ENCODE measurements around the gene ESRRB. TPM values are rescaled to one million over a fixed set of nuclear protein-coding genes. Genes with fewer than 3 reads are reported as not detected.

Gene ESRRB
- total RNA-seq, 4 donors from 2014 or later, result 0.81 to 0.93 TPM; not detected in 2

- 92 to 100% methylated on average over 3 to 5 of the region's 5 CpGs for WGBS, 2 donors (ENCODE audit: low coverage in 1 of 2)
- TF ChIP-seq CTCF (IDR thresholded peaks at IDR 0.05) (no peak), POLR2A (IDR thresholded peaks at IDR 0.05) (no peak), EP300 (IDR thresholded peaks at IDR 0.05) (no peak), POLR2AphosphoS5 (IDR thresholded peaks at IDR 0.05) (no peak)
- H3K4me3 ChIP-seq, result no peak overlapping the region
- no peak for ATAC-seq
- H3K27me3 ChIP-seq, result peaks cover 29% of the 10 kb centered on the region
- no peak overlapping the region for H3K27ac ChIP-seq
- H3K9me3 ChIP-seq, result no peaks in the 10 kb centered on the region
- H3K36me3 ChIP-seq, result no peaks in the 10 kb centered on the region
- H3K4me1 ChIP-seq, result peaks cover 0 to 8% (median 0%) of the 10 kb centered on the region in 3 donors
These were observed 24.0 kb upstream of the ESRRB start for GRCh38 chr14:76351941-76352340.

GRCh38 chr14:76352639-76353281 lies 23.2 kb upstream of the ESRRB start:
- 5 to 60% methylated on average over 2 to 17 of the region's 40 CpGs for whole genome bisulfite sequencing, 2 donors (ENCODE audit: low coverage in 1 of 2)
- Histone ChIP-seq H3K4me1 (peaks cover 0 to 8% (median 0%) of the 10 kb centered on the region in 3 donors), H3K27me3 (peaks cover 29% of the 10 kb centered on the region), H3K9me3 (no peaks in the 10 kb centered on the region), H3K27ac (no peak overlapping the region), H3K36me3 (no peaks in the 10 kb centered on the region), H3K4me3 (peak overlapping the region in 1 of 2 donors; percentile 35)
- ATAC-seq, result peak; percentile 73
- peak; percentile 69 to 93 (median 73) for TF ChIP-seq CTCF (IDR thresholded peaks at IDR 0.05)
- TF ChIP-seq POLR2A (IDR thresholded peaks at IDR 0.05), result no peak

GRCh38 chr14:76354310-76354709 lies 21.6 kb upstream of the ESRRB start:
- Histone ChIP-seq H3K36me3 (no peaks in the 10 kb centered on the region), H3K4me1 (peaks cover 0 to 8% (median 0%) of the 10 kb centered on the region in 3 donors), H3K4me3 (no peak overlapping the region), H3K27ac (no peak overlapping the region), H3K9me3 (no peaks in the 10 kb centered on the region), H3K27me3 (peaks cover 29% of the 10 kb centered on the region)
- ATAC-seq, result no peak
- TF ChIP-seq POLR2AphosphoS5 (IDR thresholded peaks at IDR 0.05) (no peak), POLR2A (IDR thresholded peaks at IDR 0.05) (no peak), CTCF (IDR thresholded peaks at IDR 0.05) (no peak), EP300 (IDR thresholded peaks at IDR 0.05) (no peak)
- WGBS, 2 donors (ENCODE audit: low coverage in 1 of 2), result 89 to 100% methylated on average over 2 to 3 of the region's 4 CpGs

- H3K4me1 ChIP-seq, result peaks cover 0 to 8% (median 0%) of the 10 kb centered on the region in 3 donors
- H3K4me3 ChIP-seq, result no peak overlapping the region
- no peaks in the 10 kb centered on the region for H3K36me3 ChIP-seq
- peaks cover 29% of the 10 kb centered on the region for H3K27me3 ChIP-seq
- H3K27ac ChIP-seq, result no peak overlapping the region
- no peaks in the 10 kb centered on the region for H3K9me3 ChIP-seq
- TF ChIP-seq CTCF (IDR thresholded peaks at IDR 0.05), result no peak
- TF ChIP-seq POLR2A (IDR thresholded peaks at IDR 0.05), result no peak
- no peak for TF ChIP-seq EP300 (IDR thresholded peaks at IDR 0.05)
- TF ChIP-seq POLR2AphosphoS5 (IDR thresholded peaks at IDR 0.05), result no peak
- no peak for ATAC-seq
- WGBS, 2 donors (ENCODE audit: low coverage in 1 of 2), result 69 to 88% methylated on average over 1 to 2 of the region's 3 CpGs
These were observed 20.2 kb upstream of the ESRRB start for GRCh38 chr14:76355771-76356170.

GRCh38 chr14:76371066-76371465 lies 4.9 kb upstream of the ESRRB start:
- no peak for ATAC-seq
- Histone ChIP-seq H3K36me3 (no peaks in the 10 kb centered on the region), H3K27ac (no peak overlapping the region), H3K9me3 (no peaks in the 10 kb centered on the region), H3K27me3 (peaks cover 44% of the 10 kb centered on the region), H3K4me3 (no peak overlapping the region), H3K4me1 (peaks cover 0 to 6% (median under 1%) of the 10 kb centered on the region in 3 donors)
- TF ChIP-seq CTCF (IDR thresholded peaks at IDR 0.05), result no peak
- no peak for TF ChIP-seq EP300 (IDR thresholded peaks at IDR 0.05)
- no peak for TF ChIP-seq POLR2AphosphoS5 (IDR thresholded peaks at IDR 0.05)
- no peak for TF ChIP-seq POLR2A (IDR thresholded peaks at IDR 0.05)
- 75 to 90% methylated on average over 3 of the region's 7 CpGs for WGBS, 2 donors (ENCODE audit: low coverage in 1 of 2)

All from gastroesophageal sphincter (tissue), 4 donors.